OCI-LY7 (cell line): ENCODE data around the gene ITGA5.

Experiments
- CTCF ChIP-seq: fragments of 200-600 bp; sonication (generic); conservative IDR thresholded peaks from 2 replicates; pipeline ENCODE4 v1.5.1; 2014; ENCODE audit warnings: mild to moderate bottlenecking, antibody characterized with exemption, low read length, moderate library complexity, mixed read lengths
- EZH2phosphoT487 ChIP-seq: fragments of 200-600 bp; sonication (generic); IDR thresholded peaks from 2 replicates; pipeline ENCODE4 v1.6.1; 2018; ENCODE audit warnings: low read depth, borderline replicate concordance, mild to moderate bottlenecking, mixed run types, antibody characterized with exemption, low read length, moderate library complexity, mixed read lengths

GRCh38 chr12:54372113-54372806 lies 46.8 kb downstream of the ITGA5 start:
- TF ChIP-seq CTCF (no peak), EZH2phosphoT487 (no peak)
